A549 (cell line): ENCODE data around the gene DAB2.

Source experiments
- CEBPB ChIP-seq, 2 experiments: fragments of >200 bp in 1 of 2; sonication (Bioruptor Twin) in 1 of 2; formaldehyde crosslinking in 1 of 2; IDR thresholded peaks; 2 replicates each; pipeline ENCODE4 v1.6.1; 2012 to 2016
- NPAS2 ChIP-seq: fragments of 250-450 bp; sonication (Bioruptor Pico); IDR thresholded peaks from 2 replicates; pipeline ENCODE4 v1.8.0; 2022; ENCODE audit warnings: mild to moderate bottlenecking, moderate library complexity, borderline replicate concordance
- POLR2A ChIP-seq: IDR thresholded peaks from 2 replicates; pipeline ENCODE4 v1.6.1; 2012; ENCODE audit warnings: mild to moderate bottlenecking, low read length
- RAD21 ChIP-seq, 2 experiments: fragments of >200 bp in 1 of 2; sonication (Bioruptor Twin) in 1 of 2; formaldehyde crosslinking in 1 of 2; IDR thresholded peaks in 1 of 2; conservative IDR thresholded peaks in 1 of 2; 2 replicates in 1 of 2; 3 replicates in 1 of 2; pipeline ENCODE4 v1.6.1; 2012 to 2018; ENCODE audit warnings: inconsistent platforms in 1 of 2
- RFX5 ChIP-seq: fragments of 450-650 bp; IDR thresholded peaks from 2 replicates; pipeline ENCODE4 v1.7.1; 2014; ENCODE audit warnings: antibody characterized with exemption, mild to moderate bottlenecking, moderate library complexity
- SREBF2 ChIP-seq: fragments of 450-650 bp; IDR thresholded peaks from 2 replicates; pipeline ENCODE4 v1.6.1; 2014; ENCODE audit warnings: mild to moderate bottlenecking, moderate library complexity
- ZSCAN20 ChIP-seq: fragments of 250-450 bp; sonication (Bioruptor Pico); IDR thresholded peaks from 2 replicates; pipeline ENCODE4 v1.8.0; 2022; ENCODE audit warnings: mild to moderate bottlenecking, moderate library complexity
- TF ChIP-seq, protein P1 (sequence below): fragments of >200 bp; sonication (Bioruptor Twin); formaldehyde crosslinking; IDR thresholded peaks from 3 replicates; pipeline ENCODE4 v1.5.1; 2016

DNA sequence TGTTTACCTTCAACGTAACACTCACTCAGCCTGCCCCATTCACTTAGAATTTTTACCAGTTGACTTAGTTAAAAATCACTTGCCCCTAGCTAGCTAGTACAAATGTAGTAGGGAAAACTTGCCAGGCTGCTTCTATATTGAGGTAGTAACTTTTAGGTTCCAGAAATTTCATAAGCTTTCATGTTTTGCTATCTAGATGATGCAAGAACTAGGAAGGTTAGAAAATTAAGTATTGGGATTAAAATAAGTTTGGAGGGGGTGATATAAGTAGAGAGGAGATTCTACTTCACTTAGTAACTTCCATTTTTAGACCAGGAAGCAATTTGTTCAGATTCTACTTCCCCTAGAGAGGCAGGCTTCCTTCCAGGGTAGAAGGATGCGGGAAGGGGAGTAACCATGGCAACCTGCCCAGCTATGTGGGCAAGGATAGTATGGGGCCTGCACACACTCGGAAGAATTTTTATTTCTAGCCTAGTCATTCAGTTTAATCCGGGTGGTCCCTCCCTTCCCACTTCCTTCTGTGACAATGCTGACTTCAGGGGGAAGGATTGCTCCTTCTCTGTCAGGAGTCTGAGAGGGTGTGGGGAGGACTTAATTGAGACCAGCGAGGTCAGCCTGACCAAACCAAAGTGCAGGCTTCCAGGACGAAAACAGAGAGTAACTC lies 4.2 kb downstream of the DAB2 start:
- TF ChIP-seq RFX5 (no peak), POLR2A (no peak), ZSCAN20 (no peak), RAD21 (conservative IDR thresholded peaks at IDR 0.05 in 1 of 2, IDR thresholded peaks at IDR 0.05 in 1 of 2) (no peak), CEBPB (IDR thresholded peaks at IDR 0.05) (no peak), SREBF2 (no peak), NPAS2 (no peak)
- TF ChIP-seq, protein P1, sequence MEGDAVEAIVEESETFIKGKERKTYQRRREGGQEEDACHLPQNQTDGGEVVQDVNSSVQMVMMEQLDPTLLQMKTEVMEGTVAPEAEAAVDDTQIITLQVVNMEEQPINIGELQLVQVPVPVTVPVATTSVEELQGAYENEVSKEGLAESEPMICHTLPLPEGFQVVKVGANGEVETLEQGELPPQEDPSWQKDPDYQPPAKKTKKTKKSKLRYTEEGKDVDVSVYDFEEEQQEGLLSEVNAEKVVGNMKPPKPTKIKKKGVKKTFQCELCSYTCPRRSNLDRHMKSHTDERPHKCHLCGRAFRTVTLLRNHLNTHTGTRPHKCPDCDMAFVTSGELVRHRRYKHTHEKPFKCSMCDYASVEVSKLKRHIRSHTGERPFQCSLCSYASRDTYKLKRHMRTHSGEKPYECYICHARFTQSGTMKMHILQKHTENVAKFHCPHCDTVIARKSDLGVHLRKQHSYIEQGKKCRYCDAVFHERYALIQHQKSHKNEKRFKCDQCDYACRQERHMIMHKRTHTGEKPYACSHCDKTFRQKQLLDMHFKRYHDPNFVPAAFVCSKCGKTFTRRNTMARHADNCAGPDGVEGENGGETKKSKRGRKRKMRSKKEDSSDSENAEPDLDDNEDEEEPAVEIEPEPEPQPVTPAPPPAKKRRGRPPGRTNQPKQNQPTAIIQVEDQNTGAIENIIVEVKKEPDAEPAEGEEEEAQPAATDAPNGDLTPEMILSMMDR = no peak
